Lower leg skin (tissue), 4 donors: ENCODE data around the gene HASPIN. TPM values are rescaled to one million over a fixed set of nuclear protein-coding genes. Genes with fewer than 3 reads are reported as not detected.

ENCODE experiments used
- DNase-seq, 2 donors: peaks; one replicate each; pipeline ENCODE4 v3.0.0-alpha.2; 2019; ENCODE audit warnings: low spot score in 2 of 2
- H3K4me3 ChIP-seq: fragments of 200-600 bp; sonication (generic); 2 replicates; pipeline ENCODE4 v1.5.1; 2017; ENCODE audit warnings: mild to moderate bottlenecking, low read depth; ENCODE audit not compliant: poor library complexity, severe bottlenecking
- POLR2A ChIP-seq, 2 donors: fragments of 450-650 bp; IDR thresholded peaks; one replicate each; pipeline ENCODE4 v1.6.1; 2016 to 2017; ENCODE audit warnings: antibody characterized with exemption in 2 of 2, mild to moderate bottlenecking in 1 of 2, moderate library complexity in 1 of 2
- WGBS, 2 donors: methylation state at CpG; one replicate each; pipeline ENCODE4 v1.1.5; 2018; 5-methylcytosine and 5-hydroxymethylcytosine counted together
- intact Hi-C: fragments of 100-400 bp; cut with DNase I; formaldehyde crosslinking; loops from one replicate; pipeline ENCODE4 v1.15.0; 2023; ENCODE audit warnings: low total_unique reads
- total RNA-seq, 4 donors: library from RNA; depleted of rRNA; stranded (reverse); fragments of >200 nt; gene quantifications; one replicate each; pipeline ENCODE4 v1.1.0, GENCODE V29; 2016
- TF ChIP-seq, protein P1 (sequence below), 3 donors: fragments of 450-650 bp; IDR thresholded peaks; one replicate each; pipeline ENCODE4 v1.5.1; 2016; ENCODE audit warnings: antibody characterized with exemption in 3 of 3, mild to moderate bottlenecking in 3 of 3, moderate library complexity in 2 of 3

HASPIN gene
- total RNA-seq, 4 donors from 2014 or later, result 0.81 to 1.6 (median 1.4) TPM

DNA sequence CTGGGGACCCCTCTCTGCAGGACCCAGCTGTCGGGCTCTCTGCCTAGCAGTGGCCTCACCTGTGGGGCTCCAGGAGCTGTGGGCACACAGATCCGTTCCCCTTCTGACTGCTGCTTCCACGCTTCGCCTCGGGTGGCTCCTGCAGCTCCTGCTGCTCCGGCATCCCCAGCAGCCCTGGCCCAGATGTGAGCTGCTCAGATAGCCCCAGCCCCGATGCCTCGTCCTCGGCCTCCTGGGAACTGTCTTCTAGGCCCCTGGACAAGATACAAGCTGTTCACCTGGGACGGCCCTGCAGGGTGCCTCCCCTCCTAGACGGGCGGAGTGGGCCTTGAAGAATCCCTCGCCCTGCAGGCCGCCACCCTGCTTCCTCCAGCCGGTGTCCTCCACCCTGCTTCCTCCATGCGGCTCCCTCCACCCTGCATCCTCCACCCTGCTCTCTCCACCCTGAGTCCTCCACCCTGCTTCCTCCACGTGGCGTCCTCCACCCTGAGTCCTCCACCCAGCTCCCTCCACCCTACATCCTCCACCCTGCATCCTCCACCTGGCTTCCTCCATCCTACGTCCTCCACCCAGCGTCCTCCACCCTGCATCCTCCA, 44.1 kb upstream of the HASPIN start:
- no peak overlapping the region for H3K4me3 ChIP-seq
- TF ChIP-seq POLR2A (IDR thresholded peaks at IDR 0.05), result no peak
- TF ChIP-seq, protein P1, sequence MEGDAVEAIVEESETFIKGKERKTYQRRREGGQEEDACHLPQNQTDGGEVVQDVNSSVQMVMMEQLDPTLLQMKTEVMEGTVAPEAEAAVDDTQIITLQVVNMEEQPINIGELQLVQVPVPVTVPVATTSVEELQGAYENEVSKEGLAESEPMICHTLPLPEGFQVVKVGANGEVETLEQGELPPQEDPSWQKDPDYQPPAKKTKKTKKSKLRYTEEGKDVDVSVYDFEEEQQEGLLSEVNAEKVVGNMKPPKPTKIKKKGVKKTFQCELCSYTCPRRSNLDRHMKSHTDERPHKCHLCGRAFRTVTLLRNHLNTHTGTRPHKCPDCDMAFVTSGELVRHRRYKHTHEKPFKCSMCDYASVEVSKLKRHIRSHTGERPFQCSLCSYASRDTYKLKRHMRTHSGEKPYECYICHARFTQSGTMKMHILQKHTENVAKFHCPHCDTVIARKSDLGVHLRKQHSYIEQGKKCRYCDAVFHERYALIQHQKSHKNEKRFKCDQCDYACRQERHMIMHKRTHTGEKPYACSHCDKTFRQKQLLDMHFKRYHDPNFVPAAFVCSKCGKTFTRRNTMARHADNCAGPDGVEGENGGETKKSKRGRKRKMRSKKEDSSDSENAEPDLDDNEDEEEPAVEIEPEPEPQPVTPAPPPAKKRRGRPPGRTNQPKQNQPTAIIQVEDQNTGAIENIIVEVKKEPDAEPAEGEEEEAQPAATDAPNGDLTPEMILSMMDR (IDR thresholded peaks at IDR 0.05), result no peak
- intact Hi-C loops, result no loop called here
- WGBS, 2 donors, result 48 to 49% methylated on average over 20 of the region's 20 CpGs
- DNase-seq, result no peak

DNA sequence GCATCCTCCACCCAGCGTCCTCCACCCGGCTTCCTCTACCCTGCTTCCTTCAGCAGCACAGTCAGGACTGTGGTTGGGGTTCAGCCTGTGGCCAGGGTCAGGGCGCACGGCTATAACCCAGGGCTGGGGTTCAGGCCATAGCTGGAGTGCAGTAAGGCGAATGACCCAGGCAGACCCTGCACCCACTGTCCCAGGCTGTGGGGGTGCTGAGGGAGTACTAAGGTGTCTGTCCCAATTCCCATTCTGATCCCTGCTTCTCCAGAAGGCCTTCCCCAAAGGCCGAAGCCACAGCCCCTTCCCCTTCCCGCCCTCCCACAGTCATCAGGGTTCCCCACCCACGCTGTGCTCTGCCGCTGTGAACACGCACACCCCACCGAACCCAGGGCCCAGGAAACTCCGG, 42.6 kb upstream of the HASPIN start:
- no peak for DNase-seq
- 85 to 88% methylated on average over 12 of the region's 12 CpGs for WGBS, 2 donors
- intact Hi-C loops, result no loop called here
- no peak overlapping the region for H3K4me3 ChIP-seq
- TF ChIP-seq, protein P1 (IDR thresholded peaks at IDR 0.05), result no peak
- TF ChIP-seq POLR2A (IDR thresholded peaks at IDR 0.05), result no peak

DNA sequence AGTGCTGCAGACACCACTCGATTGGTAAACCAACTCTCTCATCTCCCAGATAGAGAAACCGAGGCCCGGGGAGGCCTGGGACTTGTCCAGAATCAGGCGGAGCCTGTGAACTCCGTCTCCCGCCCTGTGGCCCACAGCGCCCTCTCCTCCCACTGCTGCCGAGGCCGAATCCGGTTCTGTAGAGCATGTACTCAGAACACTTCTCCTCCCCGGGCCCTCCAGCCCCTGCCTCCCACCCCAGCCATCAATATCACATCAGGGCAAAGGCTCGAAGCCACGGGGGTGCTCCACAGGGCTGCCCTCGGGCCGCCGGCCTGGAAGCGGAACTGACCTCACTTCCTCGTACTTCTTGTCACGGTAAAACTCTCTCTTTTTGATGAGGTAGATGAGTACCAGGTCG, 42.1 kb upstream of the HASPIN start:
- intact Hi-C loops, result no loop called here
- TF ChIP-seq, protein P1 (IDR thresholded peaks at IDR 0.05), result no peak
- no peak for TF ChIP-seq POLR2A (IDR thresholded peaks at IDR 0.05)
- DNase-seq, result no peak
- no peak overlapping the region for H3K4me3 ChIP-seq
- WGBS, 2 donors, result 74 to 79% methylated on average over 20 of the region's 20 CpGs

DNA sequence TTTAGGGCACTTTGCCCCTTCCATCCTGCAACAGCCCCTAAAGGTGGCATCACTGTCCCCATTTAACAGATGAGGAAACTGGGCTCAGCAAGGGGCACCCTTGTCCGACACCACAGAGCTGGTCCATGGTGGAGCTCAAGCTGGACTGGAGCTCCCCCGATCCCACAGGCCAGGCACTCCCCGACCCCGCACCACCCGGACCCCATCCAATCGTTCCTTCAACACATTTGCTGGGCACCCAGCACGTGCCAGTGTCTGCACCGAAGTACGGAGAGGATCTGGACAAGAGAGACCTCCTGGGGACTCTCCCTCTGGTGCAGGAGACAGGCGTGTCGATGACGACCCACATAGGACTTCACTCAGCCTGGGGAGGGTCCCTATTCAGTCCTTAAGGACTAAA, 41.7 kb upstream of the HASPIN start:
- DNase-seq, result no peak
- 87 to 88% methylated on average over 12 of the region's 12 CpGs for WGBS, 2 donors
- no peak overlapping the region for H3K4me3 ChIP-seq
- no peak for TF ChIP-seq POLR2A (IDR thresholded peaks at IDR 0.05)
- TF ChIP-seq, protein P1 (IDR thresholded peaks at IDR 0.05), result no peak
- intact Hi-C loops, result no loop called here

DNA sequence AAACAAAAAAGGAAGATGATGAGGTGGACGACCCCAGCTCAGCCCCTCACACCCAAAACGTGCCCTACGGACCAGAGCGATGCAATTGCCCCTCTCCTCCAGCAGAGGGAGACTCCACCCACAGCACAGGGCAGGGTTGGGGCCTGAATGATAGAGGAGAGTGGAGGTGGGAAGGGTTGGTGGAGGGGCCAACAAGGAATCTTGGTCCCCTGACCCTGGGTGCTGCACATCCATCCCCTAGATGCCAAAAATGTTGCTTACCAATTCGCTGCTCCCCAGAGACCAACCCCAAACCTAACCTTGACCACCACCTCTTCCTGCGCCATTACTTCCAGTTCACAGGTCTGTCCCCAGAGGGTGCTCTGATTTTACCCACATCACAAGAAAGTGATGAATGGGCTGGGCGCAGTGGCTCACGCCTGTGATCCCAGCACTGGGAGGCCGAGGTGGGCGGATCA, 40.6 kb upstream of the HASPIN start:
- intact Hi-C loops, result no loop called here
- TF ChIP-seq, protein P1 (IDR thresholded peaks at IDR 0.05), result peak in 1 of 3 donors; percentile 27
- TF ChIP-seq POLR2A (IDR thresholded peaks at IDR 0.05), result no peak

DNA sequence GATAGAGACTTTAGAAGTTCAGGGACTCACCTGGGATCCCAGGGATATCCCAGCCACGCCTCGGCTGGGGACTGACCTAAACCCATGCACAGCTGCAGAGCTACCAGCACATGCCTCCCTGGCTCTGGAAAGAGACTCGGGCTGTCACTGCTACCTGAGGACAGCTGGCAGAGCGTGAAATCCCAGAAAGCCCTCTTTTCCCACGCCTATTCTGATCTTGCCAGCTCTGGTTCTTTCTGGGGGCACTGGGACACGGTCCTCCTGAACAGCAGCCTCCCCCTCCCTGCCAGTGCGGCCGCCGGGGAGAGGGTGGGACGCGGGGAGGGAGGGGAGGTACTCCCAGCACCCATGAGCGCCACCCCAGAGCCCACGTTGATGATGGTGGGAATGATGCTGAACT, 38.5 kb upstream of the HASPIN start:
- 17 to 21% methylated on average over 13 of the region's 13 CpGs for WGBS, 2 donors
- intact Hi-C loops, result no loop called here

More for the DNA sequence above, 40.6 kb upstream of the HASPIN start:
- no peak overlapping the region for H3K4me3 ChIP-seq
- WGBS, 2 donors, result 34 to 43% methylated on average over 10 of the region's 10 CpGs
- no peak for DNase-seq

More for the DNA sequence above, 38.5 kb upstream of the HASPIN start:
- no peak for TF ChIP-seq POLR2A (IDR thresholded peaks at IDR 0.05)
- no peak overlapping the region for H3K4me3 ChIP-seq
- no peak for DNase-seq
